GM23338 (cell line): ENCODE data around the gene FAM83C. TPM values are rescaled to one million over a fixed set of nuclear protein-coding genes. Genes with fewer than 3 reads are reported as not detected.

ENCODE experiments used
- ATAC-seq: fragments of 200-7000 bp; cut with Tn5 transposase; 3 replicates; pipeline ENCODE4 v1.9.1; 2020
- DNase-seq: peaks from one replicate; pipeline ENCODE4 v3.0.0-alpha.2; 2015; ENCODE audit warnings: low spot score
- H2AFZ ChIP-seq: fragments of 200-600 bp; sonication (generic); 2 replicates; pipeline ENCODE4 v1.8.0; 2016; ENCODE audit warnings: antibody characterized with exemption, mild to moderate bottlenecking, moderate library complexity
- H3F3A ChIP-seq: fragments of 200-600 bp; sonication (generic); replicated peaks from 2 replicates; pipeline ENCODE4 v1.8.0; 2017; ENCODE audit warnings: antibody characterized with exemption, mixed run types, low read depth
- H3K27ac ChIP-seq: fragments of 200-600 bp; sonication (generic); 2 replicates; pipeline ENCODE4 v1.6.1; 2016; ENCODE audit warnings: low read depth
- H3K27me3 ChIP-seq: fragments of 200-600 bp; sonication (generic); 2 replicates; pipeline ENCODE4 v1.8.0; 2016; ENCODE audit warnings: mild to moderate bottlenecking, mixed run types, moderate library complexity; ENCODE audit not compliant: insufficient read depth
- H3K36me3 ChIP-seq: fragments of 200-600 bp; sonication (generic); 2 replicates; pipeline ENCODE4 v1.8.0; 2016; ENCODE audit warnings: mild to moderate bottlenecking; ENCODE audit not compliant: insufficient read depth
- H3K4me1 ChIP-seq: fragments of 200-600 bp; sonication (generic); 2 replicates; pipeline ENCODE4 v1.8.0; 2016; ENCODE audit warnings: mild to moderate bottlenecking, moderate library complexity; ENCODE audit not compliant: insufficient read depth
- H3K4me2 ChIP-seq: fragments of 200-600 bp; sonication (generic); 2 replicates; pipeline ENCODE4 v1.7.1; 2017; ENCODE audit warnings: mixed run types
- H3K4me3 ChIP-seq: fragments of 200-600 bp; sonication (generic); 2 replicates; pipeline ENCODE4 v1.6.1; 2016; ENCODE audit warnings: mixed run types
- H3K79me2 ChIP-seq: fragments of 200-600 bp; sonication (generic); replicated peaks from 2 replicates; pipeline ENCODE4 v1.8.0; 2017; ENCODE audit warnings: mild to moderate bottlenecking; ENCODE audit not compliant: insufficient read depth
- H3K9me2 ChIP-seq: fragments of 200-600 bp; sonication (generic); 2 replicates; pipeline ENCODE4 v1.8.0; 2017; ENCODE audit not compliant: insufficient read depth
- H4K20me1 ChIP-seq: fragments of 200-600 bp; sonication (generic); replicated peaks from 2 replicates; pipeline ENCODE4 v1.8.0; 2017; ENCODE audit warnings: mild to moderate bottlenecking; ENCODE audit not compliant: insufficient read depth
- H3K27ac Mint-ChIP-seq: 2 replicates; pipeline ENCODE4 v1.8.0; 2020; ENCODE audit warnings: inconsistent platforms, mild to moderate bottlenecking, moderate library complexity, mixed read lengths
- H3K27me3 Mint-ChIP-seq: 3 replicates; pipeline ENCODE4 v1.8.0; 2022; ENCODE audit warnings: low read depth, mild to moderate bottlenecking, moderate library complexity, mixed read lengths, inconsistent platforms; ENCODE audit not compliant: insufficient read depth, poor library complexity
- H3K36me3 Mint-ChIP-seq: 3 replicates; pipeline ENCODE4 v1.8.0; 2021; ENCODE audit warnings: low read depth, mild to moderate bottlenecking, inconsistent platforms, moderate library complexity, mixed read lengths
- H3K4me1 Mint-ChIP-seq: 3 replicates; pipeline ENCODE4 v1.8.0; 2020; ENCODE audit warnings: mild to moderate bottlenecking, inconsistent platforms, mixed read lengths
- H3K4me3 Mint-ChIP-seq: 3 replicates; pipeline ENCODE4 v1.8.0; 2021; ENCODE audit warnings: moderate library complexity, mild to moderate bottlenecking, inconsistent platforms, mixed read lengths
- H3K9me3 Mint-ChIP-seq: 3 replicates; pipeline ENCODE4 v1.8.0; 2020; ENCODE audit warnings: moderate library complexity, mild to moderate bottlenecking, inconsistent platforms, mixed read lengths
- CREB1 ChIP-seq: fragments of 250-450 bp; sonication (Bioruptor Pico); IDR thresholded peaks from 2 replicates; pipeline ENCODE4 v1.5.0; 2020; ENCODE audit warnings: low read depth, mild to moderate bottlenecking, moderate library complexity
- CTCF ChIP-seq, 2 experiments: fragments of 200-600 bp in 1 of 2; sonication (generic) in 1 of 2; conservative IDR thresholded peaks; 2 replicates each; pipeline versions ENCODE4 v1.5.1 to v1.6.1; 2016 to 2017; ENCODE audit warnings: antibody characterized with exemption in 2 of 2, low read depth in 2 of 2, mild to moderate bottlenecking in 2 of 2, moderate library complexity in 1 of 2
- ETS1 ChIP-seq: IDR thresholded peaks from 2 replicates; pipeline ENCODE4 v1.6.1; 2016; ENCODE audit warnings: antibody characterized with exemption
- EZH2phosphoT487 ChIP-seq: fragments of 200-600 bp; sonication (generic); IDR thresholded peaks from one replicate; pipeline ENCODE4 v1.8.1; 2018; ENCODE audit warnings: antibody characterized with exemption; ENCODE audit not compliant: unreplicated experiment
- NANOG ChIP-seq: IDR thresholded peaks from 2 replicates; pipeline ENCODE4 v1.6.1; 2016; ENCODE audit warnings: antibody characterized with exemption, borderline replicate concordance
- POLR2AphosphoS5 ChIP-seq: IDR thresholded peaks from 2 replicates; pipeline ENCODE4 v1.6.1; 2016; ENCODE audit warnings: antibody characterized with exemption, low read depth
- STAT1 ChIP-seq: IDR thresholded peaks from one replicate; pipeline ENCODE4 v1.6.1; 2016; ENCODE audit warnings: antibody characterized with exemption; ENCODE audit not compliant: unreplicated experiment
- ZNF114 ChIP-seq: fragments of 250-450 bp; sonication (Bioruptor Pico); IDR thresholded peaks from 2 replicates; pipeline ENCODE4 v1.5.0; 2020; ENCODE audit warnings: mild to moderate bottlenecking, moderate library complexity
- ZNF331 ChIP-seq: fragments of 250-450 bp; sonication (Bioruptor Pico); IDR thresholded peaks from 2 replicates; pipeline ENCODE4 v1.5.0; 2020; ENCODE audit warnings: low read depth, mild to moderate bottlenecking, moderate library complexity
- ZNF462 ChIP-seq: fragments of 250-450 bp; sonication (Bioruptor Pico); IDR thresholded peaks from 2 replicates; pipeline ENCODE4 v1.5.0; 2020; ENCODE audit warnings: mild to moderate bottlenecking, moderate library complexity
- polyA plus RNA-seq: library from polyadenylated mRNA; unstranded; fragments of >200 nt; fragmentation: Nextera tagmentation; extraction: Ambion mirVana; gene quantifications from 2 replicates; pipeline ENCODE4 v1.2.1, GENCODE V29; 2016
- total RNA-seq: library from RNA; depleted of rRNA; stranded (reverse); fragments of >200 nt; shearing (Covaris generic); gene quantifications from 2 replicates; pipeline ENCODE4 v1.2.3, GENCODE V29; 2014

FAM83C gene
- total and polyA plus RNA-seq, 2 experiments from 2014 or later = 0.10 TPM; not detected in 1

- Histone ChIP-seq H3K79me2 (no peaks in the 10 kb centered on the region), H3F3A (no peaks in the 10 kb centered on the region), H3K27me3 (no peaks in the 10 kb centered on the region), H3K4me1 (peaks cover 8% of the 10 kb centered on the region), H3K4me2 (no peak overlapping the region), H3K9me2 (no peaks in the 10 kb centered on the region), H4K20me1 (no peaks in the 10 kb centered on the region), H3K36me3 (no peaks in the 10 kb centered on the region), H3K4me3 (no peak overlapping the region), H2AFZ (no peak overlapping the region), H3K27ac (no peak overlapping the region)
- no peak overlapping the region for H3K27ac Mint-ChIP-seq
- ATAC-seq = no peak
- H3K36me3 Mint-ChIP-seq = no peaks in the 10 kb centered on the region
- no peaks in the 10 kb centered on the region for H3K9me3 Mint-ChIP-seq
- no peak for DNase-seq
- peaks cover 6% of the 10 kb centered on the region for H3K27me3 Mint-ChIP-seq
- H3K4me3 Mint-ChIP-seq = no peak overlapping the region
- H3K4me1 Mint-ChIP-seq = peaks cover 10% of the 10 kb centered on the region; the same call in 2 of the 3 replicates
- TF ChIP-seq CREB1 (no peak), NANOG (no peak), ETS1 (no peak), ZNF331 (CRISPR knock-in tag) (no peak), ZNF114 (CRISPR knock-in tag) (no peak), STAT1 (no peak), CTCF (conservative IDR thresholded peaks at IDR 0.05; ENCODE audit: low read depth in 2 of 2) (no peak), EZH2phosphoT487 (no peak), ZNF462 (no peak), POLR2AphosphoS5 (no peak)
These were observed 53.5 kb downstream of the FAM83C start for GRCh38 chr20:35238735-35239134.
